Mammary epithelial cell (primary cell): ENCODE results near the gene SLC25A21.
"Not testable (repeated sequence)": the region's sequence is repeated elsewhere in the genome, so short reads cannot be mapped to it uniquely, and the experiment has no call there.

Source experiments
- CTCF ChIP-seq, 2 donors: IDR thresholded peaks in 1 of 2; conservative IDR thresholded peaks in 1 of 2; 2 replicates each; pipeline ENCODE4 v1.5.1; 2011 to 2012; ENCODE audit warnings: inconsistent platforms in 2 of 2, low read length in 2 of 2, mild to moderate bottlenecking in 2 of 2, control low read depth in 1 of 2, low read depth in 1 of 2; ENCODE audit not compliant: insufficient read depth in 1 of 2; ENCODE audit errors: extremely low read depth in 1 of 2
- EZH2 ChIP-seq: IDR thresholded peaks from 2 replicates; pipeline ENCODE4 v1.6.1; 2012; ENCODE audit warnings: low read length, inconsistent platforms, borderline replicate concordance

- TF ChIP-seq CTCF (conservative IDR thresholded peaks at IDR 0.05 in 1 of 2, IDR thresholded peaks at IDR 0.05 in 1 of 2; ENCODE audit: extremely low read depth in 1 of 2, insufficient read depth in 1 of 2, low read depth in 1 of 2, low read length in 2 of 2); EZH2: not testable (repeated sequence)
Observed at GRCh38 chr14:37162307-37162706, 10.1 kb downstream of the SLC25A21 start.
